ENCODE data around the gene ZGLP1. TPM values are rescaled to one million over a fixed set of nuclear protein-coding genes. Genes with fewer than 3 reads are reported as not detected.

The ZGLP1 gene
- total and polyA plus RNA-seq, 2 of the 13 experiments (the other 11 are each of a cell fraction or from before 2014, with no cell fraction given), result 2.4 to 3.0 TPM

DNA sequence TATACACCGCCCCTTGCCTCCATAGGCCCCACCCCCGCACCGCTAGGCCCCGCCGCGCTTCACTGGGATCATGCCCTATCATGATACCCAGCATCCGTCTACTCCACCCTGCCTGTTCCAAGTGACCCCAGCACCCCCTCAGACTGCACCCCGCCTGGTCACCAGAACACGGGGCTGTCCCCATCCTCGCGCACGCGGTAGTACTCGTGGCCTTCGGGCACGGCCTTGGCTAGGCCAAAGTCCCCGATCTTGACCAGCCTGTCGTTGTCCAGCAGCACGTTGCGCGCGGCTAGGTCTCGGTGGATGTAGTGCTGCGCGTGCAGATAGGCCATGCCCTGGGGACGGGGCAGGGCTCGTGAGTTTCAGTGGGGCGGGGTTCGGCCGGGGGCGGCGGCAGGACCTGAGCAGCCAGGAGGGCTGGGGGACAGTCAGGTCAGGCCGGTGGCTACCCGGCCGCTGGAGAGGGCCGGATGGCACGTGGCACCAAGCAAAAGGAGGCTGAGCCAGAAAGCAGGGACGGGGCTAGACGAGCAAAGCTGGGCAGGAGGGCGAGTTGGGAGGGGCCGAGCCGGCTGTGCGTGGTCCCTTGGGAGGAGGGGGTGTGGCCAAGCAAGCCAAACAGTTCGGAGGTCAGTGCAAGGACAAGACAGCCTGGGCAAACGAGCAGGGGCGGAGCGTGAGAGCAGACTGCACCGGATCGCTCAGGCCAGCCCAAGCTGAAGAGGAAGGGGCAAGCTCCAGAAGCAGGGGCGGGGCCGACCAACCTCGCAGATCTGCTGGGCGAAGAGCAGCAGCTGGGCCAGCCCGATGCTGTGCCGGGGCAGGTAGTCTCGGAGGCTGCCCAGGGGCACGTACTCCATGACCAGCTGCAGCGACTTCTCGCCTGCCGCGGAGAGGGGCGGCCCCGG, 43.4 kb upstream of the ZGLP1 start:
- H4K20me1 ChIP-seq (ENCODE audit: insufficient read depth, low read length), result no peaks in the 10 kb centered on the region
- 96% methylated on average over 56 of the region's 63 CpGs for WGBS (ENCODE audit: low lambda C conversion rate)
- TF ChIP-seq RBFOX2 (IDR thresholded peaks at IDR 0.05; ENCODE audit: low read depth, low read length) (0 out of 2 replicates have a peak, but pooled peaks have one; percentile 30), ATF3 (CRISPR knock-in tag; IDR thresholded peaks at IDR 0.05) (no peak), ZBTB38 (CRISPR knock-in tag; IDR thresholded peaks at IDR 0.05) (0 out of 2 replicates have a peak, but pooled peaks have one; percentile 14)
- TF ChIP-seq, protein P1, sequence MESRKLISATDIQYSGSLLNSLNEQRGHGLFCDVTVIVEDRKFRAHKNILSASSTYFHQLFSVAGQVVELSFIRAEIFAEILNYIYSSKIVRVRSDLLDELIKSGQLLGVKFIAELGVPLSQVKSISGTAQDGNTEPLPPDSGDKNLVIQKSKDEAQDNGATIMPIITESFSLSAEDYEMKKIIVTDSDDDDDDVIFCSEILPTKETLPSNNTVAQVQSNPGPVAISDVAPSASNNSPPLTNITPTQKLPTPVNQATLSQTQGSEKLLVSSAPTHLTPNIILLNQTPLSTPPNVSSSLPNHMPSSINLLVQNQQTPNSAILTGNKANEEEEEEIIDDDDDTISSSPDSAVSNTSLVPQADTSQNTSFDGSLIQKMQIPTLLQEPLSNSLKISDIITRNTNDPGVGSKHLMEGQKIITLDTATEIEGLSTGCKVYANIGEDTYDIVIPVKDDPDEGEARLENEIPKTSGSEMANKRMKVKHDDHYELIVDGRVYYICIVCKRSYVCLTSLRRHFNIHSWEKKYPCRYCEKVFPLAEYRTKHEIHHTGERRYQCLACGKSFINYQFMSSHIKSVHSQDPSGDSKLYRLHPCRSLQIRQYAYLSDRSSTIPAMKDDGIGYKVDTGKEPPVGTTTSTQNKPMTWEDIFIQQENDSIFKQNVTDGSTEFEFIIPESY (CRISPR knock-in tag; IDR thresholded peaks at IDR 0.05), result peak; percentile 32; the same call in 1 of the 2 replicates
- intact Hi-C loops (cut with micrococcal nuclease; ENCODE audit: unreplicated experiment), result no loop called here
- no peaks in the 10 kb centered on the region for H3K27me3 ChIP-seq (ENCODE audit: control insufficient read depth in 1 of 2, insufficient read depth in 2 of 2, low read length in 2 of 2)
- H3K36me3 ChIP-seq (replicated peaks in 1 of 2; ENCODE audit: control insufficient read depth in 1 of 2, insufficient read depth in 2 of 2, low read length in 2 of 2), result peaks cover 5 to 18% of the 10 kb centered on the region in 2 experiments; a peak in 3 of 5 replicates
- no peak overlapping the region for H2AFZ ChIP-seq (ENCODE audit: low read length)
- H3K4me2 ChIP-seq (ENCODE audit: low read depth, low read length), result no peak overlapping the region
- H3K4me1 ChIP-seq (ENCODE audit: insufficient read depth, low read length), result no peaks in the 10 kb centered on the region
- H3K79me2 ChIP-seq (ENCODE audit: insufficient read depth, low read length), result no peaks in the 10 kb centered on the region
- no peaks in the 10 kb centered on the region for H3K9me3 ChIP-seq (ENCODE audit: low read length)
- no TSS peak for BruUV-seq (replicated peaks)
- FAIRE-seq, result no peak
- peak; percentile 23; the same call in 2 of the 3 replicates for ATAC-seq
- ChIA-PET POLR2A (no interaction called here), CTCF (ENCODE audit: low intra/inter-chr PET ratio, low total read pairs) (no interaction called here)
- DNase-seq (ENCODE audit: low spot score), result no peak
- no peak overlapping the region for H3K9ac ChIP-seq (ENCODE audit: insufficient read depth, low read depth, low read length)
- no peak overlapping the region for H3K27ac ChIP-seq (ENCODE audit: extremely low read length, insufficient read depth, low read length)
- in situ Hi-C loops (cut with HindIII; ENCODE audit: extremely low pct_ligation_motif_present, low pct_unique_long_range_greater_than_20kb), result no loop called here
- H3K4me3 ChIP-seq (replicated peaks in 1 of 3; ENCODE audit: insufficient read depth in 1 of 3, low read depth in 2 of 3, low read length in 3 of 3), result no peak overlapping the region

Data from HepG2 (cell line).